Measurements from ENCODE around the gene SMIM41.

GRCh38 chr12:52067081-52067374 is 12.5 kb upstream of the SMIM41 start:
- TF ChIP-seq, protein P1, sequence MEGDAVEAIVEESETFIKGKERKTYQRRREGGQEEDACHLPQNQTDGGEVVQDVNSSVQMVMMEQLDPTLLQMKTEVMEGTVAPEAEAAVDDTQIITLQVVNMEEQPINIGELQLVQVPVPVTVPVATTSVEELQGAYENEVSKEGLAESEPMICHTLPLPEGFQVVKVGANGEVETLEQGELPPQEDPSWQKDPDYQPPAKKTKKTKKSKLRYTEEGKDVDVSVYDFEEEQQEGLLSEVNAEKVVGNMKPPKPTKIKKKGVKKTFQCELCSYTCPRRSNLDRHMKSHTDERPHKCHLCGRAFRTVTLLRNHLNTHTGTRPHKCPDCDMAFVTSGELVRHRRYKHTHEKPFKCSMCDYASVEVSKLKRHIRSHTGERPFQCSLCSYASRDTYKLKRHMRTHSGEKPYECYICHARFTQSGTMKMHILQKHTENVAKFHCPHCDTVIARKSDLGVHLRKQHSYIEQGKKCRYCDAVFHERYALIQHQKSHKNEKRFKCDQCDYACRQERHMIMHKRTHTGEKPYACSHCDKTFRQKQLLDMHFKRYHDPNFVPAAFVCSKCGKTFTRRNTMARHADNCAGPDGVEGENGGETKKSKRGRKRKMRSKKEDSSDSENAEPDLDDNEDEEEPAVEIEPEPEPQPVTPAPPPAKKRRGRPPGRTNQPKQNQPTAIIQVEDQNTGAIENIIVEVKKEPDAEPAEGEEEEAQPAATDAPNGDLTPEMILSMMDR (IDR thresholded peaks at IDR 0.05): no peak
- TF ChIP-seq POLR2A (IDR thresholded peaks at IDR 0.05): no peak
- TF ChIP-seq POLR2AphosphoS5 (IDR thresholded peaks at IDR 0.05): no peak
